GM19395 (cell line): ENCODE measurements around the gene SERPINA12.

ENCODE experiments used
- ATAC-seq: cut with Tn5 transposase; IDR thresholded peaks from one replicate; pipeline ENCODE4 v1.9.1; 2021; ENCODE audit warnings: mild to moderate bottlenecking, moderate library complexity; ENCODE audit not compliant: unreplicated experiment

SERPINA12 gene

DNA sequence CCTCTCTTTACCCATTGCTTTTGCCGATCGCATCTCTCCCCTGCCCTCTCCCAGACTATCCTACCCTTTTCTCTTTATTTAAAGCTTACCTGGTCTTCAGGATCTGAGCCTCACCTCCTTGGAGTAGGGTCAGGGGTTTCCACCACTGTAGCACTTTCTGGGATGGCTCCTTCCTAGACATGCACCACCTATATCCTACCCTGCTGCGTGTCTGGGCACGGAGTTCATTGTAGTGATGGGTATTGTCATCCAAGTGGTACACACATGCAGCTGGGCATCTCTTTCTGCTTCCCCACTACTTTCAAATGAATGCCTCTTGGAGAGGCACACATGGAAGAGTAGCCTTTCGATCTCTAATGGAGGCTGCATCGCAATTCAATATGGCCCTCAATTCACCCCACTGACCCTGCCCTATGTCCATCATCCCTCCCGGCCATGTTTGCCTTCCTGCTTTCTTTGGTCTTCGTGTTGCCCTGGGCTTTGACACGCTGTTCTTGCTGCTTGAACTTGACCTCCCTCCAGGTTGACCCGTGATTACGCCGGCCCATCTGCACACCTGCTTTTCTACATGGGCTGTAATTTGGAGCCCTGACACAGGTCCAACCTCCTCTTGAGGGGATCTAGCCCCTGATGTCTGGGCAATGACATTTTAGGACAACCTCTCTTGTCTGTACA, 67.6 kb downstream of the SERPINA12 start:
- ATAC-seq: no peak

DNA sequence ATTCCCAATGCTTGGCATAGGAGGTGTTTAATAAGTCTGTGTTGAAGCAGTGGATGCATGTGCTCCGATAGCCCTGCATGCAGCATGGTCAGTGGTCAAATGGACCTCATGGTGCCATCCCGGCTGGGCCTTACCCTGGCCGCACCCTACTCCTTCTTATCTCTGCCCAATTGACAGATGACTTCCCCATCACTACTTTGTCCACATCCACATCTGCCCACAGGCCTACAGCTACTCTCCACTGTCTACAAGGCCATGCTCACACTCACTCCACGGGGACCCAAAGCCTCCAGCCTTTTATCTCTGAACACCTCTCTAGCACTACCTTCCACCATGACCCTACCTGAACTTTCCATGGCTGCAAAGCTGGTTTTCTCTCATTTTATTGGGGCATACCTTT, 68.1 kb downstream of the SERPINA12 start:
- ATAC-seq: no peak

DNA sequence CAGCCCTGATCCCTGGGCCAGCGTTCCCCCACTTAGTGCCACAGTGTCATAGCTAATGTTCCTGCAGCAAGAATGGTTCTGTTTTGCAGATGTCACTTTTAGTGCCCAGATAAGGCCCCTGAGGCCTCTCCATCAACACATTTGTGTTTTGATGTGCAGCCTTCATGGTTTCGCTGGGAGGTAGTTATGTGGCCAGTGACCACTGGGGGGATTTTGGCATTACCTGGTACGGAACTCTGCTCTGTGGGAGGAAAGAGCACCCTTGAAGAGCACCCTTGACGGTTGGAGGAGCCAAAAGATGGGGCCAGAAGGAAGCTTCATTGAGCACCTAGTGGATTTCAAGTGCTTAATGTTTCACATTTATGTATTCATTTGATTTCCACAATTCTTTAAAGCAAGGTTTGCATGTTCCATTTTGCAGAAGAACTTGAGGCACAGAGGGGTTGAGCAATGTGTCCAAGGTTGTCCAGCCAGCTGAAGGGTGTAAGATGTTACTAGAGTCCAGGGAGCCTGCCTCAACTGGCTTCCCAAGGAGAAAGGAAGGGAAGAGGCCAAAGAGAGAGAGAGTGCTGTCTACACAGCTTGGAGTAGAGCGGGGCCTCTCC, 69.7 kb downstream of the SERPINA12 start:
- ATAC-seq: no peak
